ENCODE data around the gene ATR. TPM values are rescaled to one million over a fixed set of nuclear protein-coding genes. Genes with fewer than 3 reads are reported as not detected.

The ATR gene
- total RNA-seq, 1 experiment from 2014 or later: 15.8 TPM

- no peaks in the 10 kb centered on the region for H3K9me3 Mint-ChIP-seq
Observed at GRCh38 chr3:142468456-142468855, 110.1 kb downstream of the ATR start.

More at GRCh38 chr3:142468456-142468855, 110.1 kb downstream of the ATR start:
- no peak overlapping the region for H4K8ac ChIP-seq (replicated peaks; ENCODE audit: insufficient read length, low read depth, low read length)
- H3K18ac ChIP-seq (ENCODE audit: insufficient read length, low read depth, low read length): no peak overlapping the region
- H4K20me1 ChIP-seq (ENCODE audit: control insufficient read depth, insufficient read depth, insufficient read length): no peaks in the 10 kb centered on the region
- no peak overlapping the region for H3K4me2 ChIP-seq (ENCODE audit: insufficient read depth, insufficient read length, low read length)
- no peak overlapping the region for H2BK5ac ChIP-seq (ENCODE audit: insufficient read length, low read length)
- no peak overlapping the region for H2BK120ac ChIP-seq (ENCODE audit: low read depth, low read length, poor library complexity, severe bottlenecking)
- DNase-seq: no peak
- H3K27me3 ChIP-seq (ENCODE audit: insufficient read depth, low read length): no peaks in the 10 kb centered on the region
- H2BK20ac ChIP-seq (ENCODE audit: low read depth, low read length, poor library complexity, severe bottlenecking): no peak overlapping the region
- H3K9me3 ChIP-seq (ENCODE audit: control insufficient read depth, low read depth, low read length): no peaks in the 10 kb centered on the region
- no peak overlapping the region for H3K14ac ChIP-seq (ENCODE audit: insufficient read depth, low read length)
- H3K23ac ChIP-seq (ENCODE audit: insufficient read length, low read depth, low read length): no peak overlapping the region
- no peak overlapping the region for H3K4me3 Mint-ChIP-seq
- no peak overlapping the region for H3K56ac ChIP-seq (ENCODE audit: insufficient read length, low read depth, low read length)
- no CpG with 5 or more reads among the region's 4 CpGs for WGBS (ENCODE audit: extremely low coverage, insufficient read length, low lambda C conversion rate)
- no peak overlapping the region for H3T11ph ChIP-seq (ENCODE audit: low read length)
- H3K27me3 Mint-ChIP-seq (ENCODE audit: low read depth): no peaks in the 10 kb centered on the region
- H2BK12ac ChIP-seq (ENCODE audit: insufficient read length, low read depth, low read length): no peak overlapping the region
- no peaks in the 10 kb centered on the region for H3K23me2 ChIP-seq (ENCODE audit: insufficient read length, low read depth, low read length, poor library complexity, severe bottlenecking)
- no peak overlapping the region for H3K27ac Mint-ChIP-seq
- H4K5ac ChIP-seq (ENCODE audit: insufficient read length, low read depth, low read length): no peak overlapping the region
- H3K9ac ChIP-seq (ENCODE audit: extremely low read depth, insufficient read length, low read length): no peak overlapping the region
- H3K4ac ChIP-seq (ENCODE audit: low read depth, low read length): no peak overlapping the region
- no peak overlapping the region for H2AFZ ChIP-seq (ENCODE audit: low read length)
- H3K79me2 ChIP-seq (ENCODE audit: insufficient read depth, low read length): no peaks in the 10 kb centered on the region
- no peaks in the 10 kb centered on the region for H3K4me1 Mint-ChIP-seq
- H3K79me1 ChIP-seq (ENCODE audit: insufficient read depth, low read depth, low read length, poor library complexity, severe bottlenecking): no peaks in the 10 kb centered on the region
- H3K36me3 Mint-ChIP-seq (ENCODE audit: insufficient read depth in 1 of 3, low read depth in 3 of 3): peaks cover 0 to 2% (median 0%) of the 10 kb centered on the region in 3 experiments; a peak in 3 of 7 replicates
- H4K91ac ChIP-seq (ENCODE audit: insufficient read length, low read depth, low read length): no peak overlapping the region
- H3K4me1 ChIP-seq (ENCODE audit: insufficient read depth, low read length): no peaks in the 10 kb centered on the region
- H2BK15ac ChIP-seq (ENCODE audit: low read depth, low read length): no peak overlapping the region
- TF ChIP-seq CTCF (conservative IDR thresholded peaks at IDR 0.05): no peak
- H2AK5ac ChIP-seq (ENCODE audit: insufficient read length, low read length): no peak overlapping the region
- H3K27ac ChIP-seq (ENCODE audit: insufficient read length, low read depth, low read length): no peak overlapping the region

Data from H9 (cell line).